DMS153 treated with DMSO at 0.1 percent for 48 hours (cell line): ENCODE results near the gene CCDC91.

ENCODE experiments used
- DNase-seq: peaks from one replicate; lab custom pipeline; 2025; ENCODE audit not compliant: unreplicated experiment; lab: John Stamatoyannopoulos, UW

The CCDC91 gene

GRCh38 chr12:28190321-28191050 is at the start of gene CCDC91:
Gene CCDC91 (plus strand): TSS chr12:28190456. CDS start chr12:28257216, 66,760 bp downstream.
- no peak for DNase-seq

- DNase-seq: no peak
These were observed 46.2 kb upstream of the CCDC91 start for GRCh38 chr12:28144059-28144458.

- DNase-seq: no peak
These were observed 45.7 kb upstream of the CCDC91 start for GRCh38 chr12:28144532-28144931.

GRCh38 chr12:28145216-28145615 is 45.0 kb upstream of the CCDC91 start:
- no peak for DNase-seq

- no peak for DNase-seq
These were observed 41.0 kb upstream of the CCDC91 start for GRCh38 chr12:28149279-28149678.

GRCh38 chr12:28156362-28156761 is 33.9 kb upstream of the CCDC91 start:
- no peak for DNase-seq

- no peak for DNase-seq
These were observed 33.5 kb upstream of the CCDC91 start for GRCh38 chr12:28156804-28157203.

GRCh38 chr12:28158353-28158752 is 31.9 kb upstream of the CCDC91 start:
- DNase-seq: no peak

GRCh38 chr12:28159688-28160087 is 30.6 kb upstream of the CCDC91 start:
- DNase-seq: no peak

- DNase-seq: no peak
These were observed 28.6 kb upstream of the CCDC91 start for GRCh38 chr12:28161697-28162096.

GRCh38 chr12:28162697-28163096 is 27.6 kb upstream of the CCDC91 start:
- DNase-seq: no peak

GRCh38 chr12:28164644-28165275 is 25.5 kb upstream of the CCDC91 start:
- no peak for DNase-seq

- DNase-seq: no peak
These were observed 22.2 kb upstream of the CCDC91 start for GRCh38 chr12:28167981-28168485.

- DNase-seq: no peak
These were observed 18.7 kb upstream of the CCDC91 start for GRCh38 chr12:28171356-28172060.

GRCh38 chr12:28172434-28173030 is 17.7 kb upstream of the CCDC91 start:
- no peak for DNase-seq

GRCh38 chr12:28173440-28173839 is 16.8 kb upstream of the CCDC91 start:
- DNase-seq: no peak

- DNase-seq: no peak
These were observed 15.1 kb upstream of the CCDC91 start for GRCh38 chr12:28175098-28175589.

GRCh38 chr12:28176295-28176694 is 14.0 kb upstream of the CCDC91 start:
- no peak for DNase-seq

- DNase-seq: no peak
These were observed 12.8 kb upstream of the CCDC91 start for GRCh38 chr12:28177461-28177860.

GRCh38 chr12:28177905-28178304 is 12.4 kb upstream of the CCDC91 start:
- no peak for DNase-seq

- DNase-seq: no peak
These were observed 11.5 kb upstream of the CCDC91 start for GRCh38 chr12:28178775-28179174.
